ENCODE data around the gene GJD4. TPM values are rescaled to one million over a fixed set of nuclear protein-coding genes. Genes with fewer than 3 reads are reported as not detected.

GJD4 gene
- total and polyA plus RNA-seq, 2 experiments from 2014 or later: not detected

DNA sequence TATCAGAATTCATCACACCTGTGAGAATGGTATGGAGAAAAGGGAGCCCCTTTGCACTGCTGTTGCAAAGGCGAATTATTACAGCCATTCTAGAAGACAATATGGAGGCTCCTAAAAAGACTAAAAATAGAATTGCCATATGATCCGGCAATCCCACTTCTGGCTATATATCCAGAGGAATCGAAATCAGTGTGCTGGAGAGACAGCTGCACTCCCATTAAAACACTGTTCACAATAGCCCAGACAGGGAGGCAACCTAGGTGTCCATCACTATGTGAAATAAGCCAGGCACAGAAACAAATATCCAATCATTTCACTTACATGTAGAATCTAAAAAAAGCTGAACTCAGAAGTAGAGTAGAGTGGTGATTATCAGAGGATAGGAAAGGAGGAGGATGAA, 26.0 kb upstream of the GJD4 start:
- H3K4me3 Mint-ChIP-seq: no peak overlapping the region
- TF ChIP-seq, protein P1, sequence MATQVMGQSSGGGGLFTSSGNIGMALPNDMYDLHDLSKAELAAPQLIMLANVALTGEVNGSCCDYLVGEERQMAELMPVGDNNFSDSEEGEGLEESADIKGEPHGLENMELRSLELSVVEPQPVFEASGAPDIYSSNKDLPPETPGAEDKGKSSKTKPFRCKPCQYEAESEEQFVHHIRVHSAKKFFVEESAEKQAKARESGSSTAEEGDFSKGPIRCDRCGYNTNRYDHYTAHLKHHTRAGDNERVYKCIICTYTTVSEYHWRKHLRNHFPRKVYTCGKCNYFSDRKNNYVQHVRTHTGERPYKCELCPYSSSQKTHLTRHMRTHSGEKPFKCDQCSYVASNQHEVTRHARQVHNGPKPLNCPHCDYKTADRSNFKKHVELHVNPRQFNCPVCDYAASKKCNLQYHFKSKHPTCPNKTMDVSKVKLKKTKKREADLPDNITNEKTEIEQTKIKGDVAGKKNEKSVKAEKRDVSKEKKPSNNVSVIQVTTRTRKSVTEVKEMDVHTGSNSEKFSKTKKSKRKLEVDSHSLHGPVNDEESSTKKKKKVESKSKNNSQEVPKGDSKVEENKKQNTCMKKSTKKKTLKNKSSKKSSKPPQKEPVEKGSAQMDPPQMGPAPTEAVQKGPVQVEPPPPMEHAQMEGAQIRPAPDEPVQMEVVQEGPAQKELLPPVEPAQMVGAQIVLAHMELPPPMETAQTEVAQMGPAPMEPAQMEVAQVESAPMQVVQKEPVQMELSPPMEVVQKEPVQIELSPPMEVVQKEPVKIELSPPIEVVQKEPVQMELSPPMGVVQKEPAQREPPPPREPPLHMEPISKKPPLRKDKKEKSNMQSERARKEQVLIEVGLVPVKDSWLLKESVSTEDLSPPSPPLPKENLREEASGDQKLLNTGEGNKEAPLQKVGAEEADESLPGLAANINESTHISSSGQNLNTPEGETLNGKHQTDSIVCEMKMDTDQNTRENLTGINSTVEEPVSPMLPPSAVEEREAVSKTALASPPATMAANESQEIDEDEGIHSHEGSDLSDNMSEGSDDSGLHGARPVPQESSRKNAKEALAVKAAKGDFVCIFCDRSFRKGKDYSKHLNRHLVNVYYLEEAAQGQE (IDR thresholded peaks at IDR 0.05; ENCODE audit: unreplicated experiment): no peak
- TF ChIP-seq ZNF114 (CRISPR knock-in tag; IDR thresholded peaks at IDR 0.05) (no peak), CREB1 (CRISPR knock-in tag; IDR thresholded peaks at IDR 0.05; ENCODE audit: low read depth) (no peak), CTCF (conservative IDR thresholded peaks at IDR 0.05; ENCODE audit: low read depth in 2 of 2) (no peak), ZNF331 (CRISPR knock-in tag; IDR thresholded peaks at IDR 0.05; ENCODE audit: low read depth) (no peak), EZH2 (IDR thresholded peaks at IDR 0.05; ENCODE audit: low read depth, unreplicated experiment) (no peak)
- DNase-seq (ENCODE audit: low spot score): no peak
- no peak for ATAC-seq
- H3K4me2 ChIP-seq: no peak overlapping the region
- H3K4me1 Mint-ChIP-seq: peaks cover 3% of the 10 kb centered on the region
- H3K27ac Mint-ChIP-seq: no peak overlapping the region
- H3F3A ChIP-seq (replicated peaks; ENCODE audit: low read depth): no peaks in the 10 kb centered on the region
- H3K79me2 ChIP-seq (replicated peaks; ENCODE audit: insufficient read depth): no peaks in the 10 kb centered on the region
- H3K27ac ChIP-seq (ENCODE audit: low read depth): no peak overlapping the region
- H3K9me2 ChIP-seq (ENCODE audit: insufficient read depth): 0 out of 2 replicates have a peak, but pooled peaks cover 3% of the 10 kb centered on the region
- H2AFZ ChIP-seq: no peak overlapping the region
- no peaks in the 10 kb centered on the region for H3K9me3 Mint-ChIP-seq
- peaks cover 2% of the 10 kb centered on the region; the same call in 1 of the 3 replicates for H3K36me3 Mint-ChIP-seq (ENCODE audit: low read depth)
- peaks cover 2% of the 10 kb centered on the region for H3K27me3 Mint-ChIP-seq (ENCODE audit: insufficient read depth, low read depth, poor library complexity)
- 0 out of 2 replicates have a peak, but pooled peaks cover 3% of the 10 kb centered on the region for H3K36me3 ChIP-seq (ENCODE audit: insufficient read depth)
- H3K4me3 ChIP-seq: no peak overlapping the region
- H3K27me3 ChIP-seq (ENCODE audit: insufficient read depth): no peaks in the 10 kb centered on the region
- H3K4me1 ChIP-seq (ENCODE audit: insufficient read depth): no peaks in the 10 kb centered on the region
- H4K20me1 ChIP-seq (replicated peaks; ENCODE audit: insufficient read depth): no peaks in the 10 kb centered on the region

DNA sequence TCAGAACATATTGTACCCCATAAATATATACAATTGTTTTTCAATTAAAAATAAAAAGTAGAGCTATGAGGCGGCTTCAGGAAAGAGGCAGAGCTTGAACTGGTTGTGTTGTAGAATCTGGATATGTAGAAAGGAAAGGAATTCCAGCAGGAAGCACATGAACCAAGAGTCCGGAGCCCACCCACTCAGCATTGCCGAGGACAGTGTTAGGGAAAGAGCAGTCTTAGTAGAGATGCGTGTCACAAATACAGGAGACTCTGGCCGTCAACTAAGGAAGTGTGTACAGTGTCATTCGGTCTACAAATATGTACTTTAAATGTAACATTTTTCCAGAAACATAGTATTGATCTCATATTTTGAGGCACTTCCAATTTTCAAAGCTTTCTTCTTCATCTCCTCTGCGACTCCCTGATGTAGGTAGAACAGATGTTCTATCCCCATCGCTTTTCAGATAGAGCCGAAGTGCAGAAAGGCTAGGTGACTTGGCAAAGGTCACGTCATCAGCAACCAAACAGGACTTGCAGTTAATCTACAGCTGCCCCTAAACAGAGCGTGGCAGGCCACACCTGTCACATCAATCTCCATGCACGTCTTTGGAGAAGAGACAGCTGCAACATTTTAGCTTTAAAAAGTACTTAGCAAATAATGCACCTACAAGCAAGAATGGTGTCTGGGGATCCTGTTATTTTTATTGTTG, 25.3 kb upstream of the GJD4 start:
- no peaks in the 10 kb centered on the region for H3F3A ChIP-seq (replicated peaks; ENCODE audit: low read depth)
- H3K4me1 ChIP-seq (ENCODE audit: insufficient read depth): no peaks in the 10 kb centered on the region
- H3K36me3 Mint-ChIP-seq (ENCODE audit: low read depth): peaks cover 2% of the 10 kb centered on the region; the same call in 1 of the 3 replicates
- 0 out of 2 replicates have a peak, but pooled peaks cover 3% of the 10 kb centered on the region for H3K36me3 ChIP-seq (ENCODE audit: insufficient read depth)
- no peak overlapping the region for H3K4me2 ChIP-seq
- no peaks in the 10 kb centered on the region for H4K20me1 ChIP-seq (replicated peaks; ENCODE audit: insufficient read depth)
- H3K27me3 Mint-ChIP-seq (ENCODE audit: insufficient read depth, low read depth, poor library complexity): peaks cover 2% of the 10 kb centered on the region
- no peaks in the 10 kb centered on the region for H3K27me3 ChIP-seq (ENCODE audit: insufficient read depth)
- no peak overlapping the region for H3K27ac Mint-ChIP-seq
- DNase-seq (ENCODE audit: low spot score) (no peak), ATAC-seq (no peak)
- H3K27ac ChIP-seq (ENCODE audit: low read depth): no peak overlapping the region
- H3K9me2 ChIP-seq (ENCODE audit: insufficient read depth): 0 out of 2 replicates have a peak, but pooled peaks cover 3% of the 10 kb centered on the region
- H3K79me2 ChIP-seq (replicated peaks; ENCODE audit: insufficient read depth): no peaks in the 10 kb centered on the region
- H3K4me1 Mint-ChIP-seq: no peaks in the 10 kb centered on the region
- H3K4me3 ChIP-seq: no peak overlapping the region
- H3K4me3 Mint-ChIP-seq: no peak overlapping the region
- peaks cover 2% of the 10 kb centered on the region; the same call in 1 of the 3 replicates for H3K9me3 Mint-ChIP-seq
- H2AFZ ChIP-seq: no peak overlapping the region
- TF ChIP-seq, protein P2, sequence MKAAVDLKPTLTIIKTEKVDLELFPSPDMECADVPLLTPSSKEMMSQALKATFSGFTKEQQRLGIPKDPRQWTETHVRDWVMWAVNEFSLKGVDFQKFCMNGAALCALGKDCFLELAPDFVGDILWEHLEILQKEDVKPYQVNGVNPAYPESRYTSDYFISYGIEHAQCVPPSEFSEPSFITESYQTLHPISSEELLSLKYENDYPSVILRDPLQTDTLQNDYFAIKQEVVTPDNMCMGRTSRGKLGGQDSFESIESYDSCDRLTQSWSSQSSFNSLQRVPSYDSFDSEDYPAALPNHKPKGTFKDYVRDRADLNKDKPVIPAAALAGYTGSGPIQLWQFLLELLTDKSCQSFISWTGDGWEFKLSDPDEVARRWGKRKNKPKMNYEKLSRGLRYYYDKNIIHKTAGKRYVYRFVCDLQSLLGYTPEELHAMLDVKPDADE (IDR thresholded peaks at IDR 0.05): no peak
- no peak for TF ChIP-seq STAT1 (IDR thresholded peaks at IDR 0.05; ENCODE audit: unreplicated experiment)
- no peak for TF ChIP-seq ZNF331 (CRISPR knock-in tag; IDR thresholded peaks at IDR 0.05; ENCODE audit: low read depth)
- no peak for TF ChIP-seq CREB1 (CRISPR knock-in tag; IDR thresholded peaks at IDR 0.05; ENCODE audit: low read depth)
- TF ChIP-seq, protein P1 (IDR thresholded peaks at IDR 0.05; ENCODE audit: unreplicated experiment): no peak
- no peak for TF ChIP-seq JUNB (IDR thresholded peaks at IDR 0.05; ENCODE audit: unreplicated experiment)
- TF ChIP-seq CTCF (conservative IDR thresholded peaks at IDR 0.05; ENCODE audit: low read depth in 2 of 2): no peak
- TF ChIP-seq EZH2 (IDR thresholded peaks at IDR 0.05; ENCODE audit: low read depth, unreplicated experiment): no peak
